ENCODE data around the gene MSH5. TPM values are rescaled to one million over a fixed set of nuclear protein-coding genes. Genes with fewer than 3 reads are reported as not detected.
A peak's percentile ranks its signal among the peaks of the same experiment; 100 is the strongest.

The MSH5 gene
- total and polyA plus RNA-seq, 2 experiments from 2014 or later: 12.1 to 23.9 TPM

GRCh38 chr6:31744422-31744821 lies 4.6 kb downstream of the MSH5 start:
- Mint-ChIP-seq H3K27me3 (ENCODE audit: insufficient read depth, low read depth, poor library complexity) (peaks cover 15% of the 10 kb centered on the region), H3K36me3 (ENCODE audit: low read depth) (peaks cover 31% of the 10 kb centered on the region), H3K27ac (no peak overlapping the region; the same call in 1 of the 2 replicates), H3K4me3 (no peak overlapping the region), H3K9me3 (no peaks in the 10 kb centered on the region; the same call in 2 of the 3 replicates), H3K4me1 (peaks cover 17% of the 10 kb centered on the region)
- Histone ChIP-seq H3F3A (replicated peaks; ENCODE audit: low read depth) (no peaks in the 10 kb centered on the region), H2AFZ (no peak overlapping the region), H3K4me1 (ENCODE audit: insufficient read depth) (peaks cover 7% of the 10 kb centered on the region), H3K79me2 (replicated peaks; ENCODE audit: insufficient read depth) (no peaks in the 10 kb centered on the region), H3K27ac (ENCODE audit: low read depth) (peak overlapping the region; percentile 66; the same call in 1 of the 2 replicates), H3K9me2 (ENCODE audit: insufficient read depth) (no peaks in the 10 kb centered on the region), H4K20me1 (replicated peaks; ENCODE audit: insufficient read depth) (no peaks in the 10 kb centered on the region), H3K36me3 (ENCODE audit: insufficient read depth) (peaks cover 4% of the 10 kb centered on the region; the same call in 1 of the 2 replicates), H3K27me3 (ENCODE audit: insufficient read depth) (no peaks in the 10 kb centered on the region), H3K4me2 (no peak overlapping the region), H3K4me3 (no peak overlapping the region)
- ATAC-seq (no peak), DNase-seq (ENCODE audit: low spot score) (no peak)
- no peak for TF ChIP-seq ZNF331 (CRISPR knock-in tag; IDR thresholded peaks at IDR 0.05; ENCODE audit: low read depth)
- TF ChIP-seq JUNB (IDR thresholded peaks at IDR 0.05; ENCODE audit: unreplicated experiment): no peak
- no peak for TF ChIP-seq NANOG (IDR thresholded peaks at IDR 0.05; ENCODE audit: borderline replicate concordance)
- TF ChIP-seq STAT1 (IDR thresholded peaks at IDR 0.05; ENCODE audit: unreplicated experiment): no peak
- TF ChIP-seq CTCF (conservative IDR thresholded peaks at IDR 0.05; ENCODE audit: low read depth in 2 of 2): no peak
- TF ChIP-seq POLR2AphosphoS5 (IDR thresholded peaks at IDR 0.05; ENCODE audit: low read depth): no peak
- no peak for TF ChIP-seq REST (IDR thresholded peaks at IDR 0.05; ENCODE audit: unreplicated experiment)
- TF ChIP-seq EZH2phosphoT487 (IDR thresholded peaks at IDR 0.05; ENCODE audit: unreplicated experiment): no peak
- TF ChIP-seq ZNF114 (CRISPR knock-in tag; IDR thresholded peaks at IDR 0.05): no peak
- TF ChIP-seq EZH2 (IDR thresholded peaks at IDR 0.05; ENCODE audit: low read depth, unreplicated experiment): no peak
- no peak for TF ChIP-seq CREB1 (CRISPR knock-in tag; IDR thresholded peaks at IDR 0.05; ENCODE audit: low read depth)
